ENCODE results near the gene ZCWPW2. TPM values are rescaled to one million over a fixed set of nuclear protein-coding genes. Genes with fewer than 3 reads are reported as not detected.

Gene ZCWPW2
- 1 to 10 TPM; 2.1 to 2.7 (median 2.2) TPM for polyA plus RNA-seq (ENCODE audit: insufficient read length in 4 of 4)

GRCh38 chr3:28348629-28349468, at the start of gene ZCWPW2, which contains the start of gene AZI2:
Gene ZCWPW2, plus strand, starts transcription at chr3:28348721. Its CDS starts 64,348 bp downstream, at chr3:28413069.
Gene AZI2, minus strand, starts transcription at chr3:28348824. Its CDS starts 8,207 bp downstream, at chr3:28340617.
- peak; percentile 94 to 96 (median 94) for DNase-seq (ENCODE audit: low read depth in 4 of 4, low spot score in 3 of 4)

DNA sequence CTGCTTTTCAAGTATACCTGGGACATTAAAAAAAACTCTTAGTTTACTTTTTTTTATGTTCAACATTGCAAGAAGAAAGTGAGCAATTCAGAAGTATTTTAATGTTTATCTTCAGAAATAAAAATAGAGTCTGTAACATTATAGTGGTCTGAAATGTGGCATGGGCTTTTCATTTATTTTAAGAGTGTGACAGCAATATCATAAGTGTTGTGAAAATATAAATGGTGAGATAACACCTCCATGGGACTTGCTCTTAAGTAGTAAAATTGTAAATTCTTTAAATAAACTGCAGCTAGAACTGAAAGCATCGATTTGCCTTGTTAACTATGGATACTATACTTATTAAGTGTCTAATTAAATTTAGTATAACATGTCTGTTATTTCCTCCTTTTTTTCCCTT, 48.8 kb upstream of the ZCWPW2 start:
- DNase-seq (ENCODE audit: low read depth in 4 of 4, low spot score in 3 of 4) = no peak

DNA sequence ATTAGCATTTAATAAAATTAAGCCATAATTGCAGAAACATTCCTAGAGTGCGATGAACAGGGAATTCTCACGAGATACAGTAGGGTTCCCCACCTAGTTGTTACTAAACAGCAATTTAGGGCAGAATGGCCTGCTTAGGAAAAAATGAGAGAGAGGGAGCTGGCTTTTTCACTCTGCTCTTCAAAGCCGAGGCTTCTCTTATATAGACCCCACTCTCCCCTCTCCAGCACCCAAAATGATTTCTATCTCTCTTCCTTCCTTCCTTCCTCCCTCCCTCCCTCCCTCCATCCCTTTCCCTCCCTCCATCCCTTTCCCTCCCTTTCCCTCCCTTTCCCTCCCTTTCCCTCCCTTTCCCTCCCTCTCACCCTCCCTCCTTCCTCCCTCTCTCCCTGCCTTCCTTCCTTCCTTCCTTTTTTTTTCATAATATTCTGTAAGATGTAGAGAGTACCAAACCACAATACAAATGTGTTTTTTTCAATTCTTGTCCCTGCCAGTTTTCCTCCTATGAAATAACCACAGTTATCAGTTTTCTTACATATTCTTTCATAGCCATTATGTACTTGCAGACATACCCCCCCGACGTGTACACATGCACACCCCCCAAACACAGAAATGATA, 48.1 kb upstream of the ZCWPW2 start:
- no peak for DNase-seq (ENCODE audit: low read depth in 4 of 4, low spot score in 3 of 4)

DNA sequence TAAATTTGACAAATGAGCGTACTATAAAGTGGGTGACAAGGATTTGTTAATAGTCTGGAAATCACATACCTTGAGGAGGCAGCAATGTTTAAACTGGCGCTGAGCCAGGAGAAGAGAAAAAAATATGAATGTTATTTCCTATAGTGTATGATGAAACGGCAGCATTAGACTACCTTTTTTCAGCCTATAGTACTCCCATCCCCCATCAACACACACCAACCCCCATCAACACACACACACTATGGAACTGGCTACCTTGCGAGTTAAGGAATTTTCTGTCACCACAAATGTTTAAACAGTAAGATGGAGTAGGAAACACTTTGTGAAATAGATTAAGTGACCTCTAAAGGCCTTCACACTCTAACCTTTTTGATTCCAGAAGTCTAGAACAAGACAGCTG, 46.8 kb upstream of the ZCWPW2 start:
- no peak for DNase-seq (ENCODE audit: low read depth in 4 of 4, low spot score in 3 of 4)

DNA sequence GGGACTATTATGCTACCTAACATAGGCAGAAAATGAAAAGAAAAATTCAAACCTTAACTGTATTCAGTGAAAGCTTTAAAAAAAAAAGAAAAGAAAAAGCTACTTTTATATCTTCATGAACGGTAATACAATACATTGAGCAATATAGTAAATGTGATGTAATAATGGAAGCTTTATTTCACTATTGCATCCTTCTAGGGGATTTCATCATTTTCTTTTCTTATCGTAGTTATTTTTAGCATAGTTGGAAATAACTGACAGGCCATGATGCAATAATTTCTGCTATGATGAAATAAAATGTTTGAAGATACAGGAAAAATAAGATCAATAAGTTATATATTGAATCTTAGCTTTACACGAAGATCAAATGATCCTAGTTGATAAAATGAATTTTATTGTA, 40.3 kb upstream of the ZCWPW2 start:
- DNase-seq (ENCODE audit: low read depth in 4 of 4, low spot score in 3 of 4) = no peak

- DNase-seq (ENCODE audit: low read depth in 4 of 4, low spot score in 3 of 4) = no peak
These were observed 32.8 kb upstream of the ZCWPW2 start for GRCh38 chr3:28315711-28316110.

- no peak for DNase-seq (ENCODE audit: low read depth in 4 of 4, low spot score in 3 of 4)
These were observed 32.3 kb upstream of the ZCWPW2 start for GRCh38 chr3:28316226-28316625.

GRCh38 chr3:28317438-28318022, 31.0 kb upstream of the ZCWPW2 start:
- DNase-seq (ENCODE audit: low read depth in 4 of 4, low spot score in 3 of 4) = no peak

DNA sequence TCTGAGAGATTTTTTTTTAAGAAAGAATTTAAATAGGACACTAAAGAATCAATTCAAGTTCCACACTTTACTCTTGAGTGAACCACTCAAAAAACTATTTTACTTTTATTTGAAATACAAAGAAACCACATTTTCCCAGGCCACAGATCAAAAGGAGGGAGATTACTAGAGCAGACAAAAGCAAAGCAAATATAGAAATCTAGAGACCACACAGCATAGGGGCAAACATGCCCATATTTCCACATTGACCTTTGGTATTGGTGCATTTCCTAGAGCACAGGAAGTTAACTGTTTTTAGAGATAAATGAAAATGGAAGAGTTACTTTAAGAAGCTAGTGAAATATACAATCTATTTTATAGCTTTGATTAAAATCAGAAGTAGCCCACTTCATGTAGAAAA, 27.5 kb upstream of the ZCWPW2 start:
- no peak for DNase-seq (ENCODE audit: low read depth in 4 of 4, low spot score in 3 of 4)

GRCh38 chr3:28322464-28322863, 26.1 kb upstream of the ZCWPW2 start:
- DNase-seq (ENCODE audit: low read depth in 4 of 4, low spot score in 3 of 4) = no peak

DNA sequence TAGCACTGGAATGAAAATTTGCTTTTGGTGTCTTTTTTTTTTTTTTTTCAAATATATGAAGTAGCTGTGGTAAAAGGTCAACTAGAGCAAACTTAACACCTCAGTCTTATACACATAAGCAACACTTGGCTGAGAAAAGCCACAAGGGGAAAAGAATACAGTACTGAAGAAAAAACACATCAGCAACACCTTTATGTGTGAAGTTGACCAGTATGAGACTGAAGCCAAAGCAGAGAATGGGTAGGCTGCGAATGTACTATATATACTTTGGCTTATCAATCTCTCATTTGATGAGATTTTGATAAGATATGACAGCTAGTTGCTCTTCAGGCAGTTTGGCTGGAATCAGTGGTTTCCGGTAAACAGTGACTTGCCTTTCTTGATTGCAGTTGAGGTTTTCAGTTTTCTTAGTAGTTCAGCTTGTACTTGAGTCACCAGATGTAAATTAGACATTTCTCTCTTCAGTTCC, 22.0 kb upstream of the ZCWPW2 start:
- no peak for DNase-seq (ENCODE audit: low read depth in 4 of 4, low spot score in 3 of 4)

GRCh38 chr3:28328188-28329151, 20.1 kb upstream of the ZCWPW2 start:
- DNase-seq (ENCODE audit: low read depth in 4 of 4, low spot score in 3 of 4) = no peak

DNA sequence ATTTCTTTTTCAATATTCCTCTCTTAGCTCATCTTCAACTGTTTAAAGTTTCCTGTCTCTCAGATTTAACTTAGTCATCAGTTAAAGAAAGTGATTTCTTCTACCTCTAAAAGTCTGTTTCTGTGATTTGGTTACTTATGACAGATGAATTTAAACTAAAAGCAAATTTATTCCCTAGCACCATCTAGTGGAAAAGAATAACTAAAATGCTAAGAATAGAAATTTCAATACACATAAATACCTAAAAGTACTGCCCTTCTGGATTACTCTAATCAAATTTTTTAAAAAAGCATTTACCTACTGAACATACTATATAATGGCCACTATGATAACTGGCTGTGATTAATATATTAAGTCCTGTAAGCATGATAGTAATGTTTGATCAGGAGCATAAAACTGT, 14.0 kb upstream of the ZCWPW2 start:
- DNase-seq (ENCODE audit: low read depth in 4 of 4, low spot score in 3 of 4) = no peak

GRCh38 chr3:28335246-28335645, 13.3 kb upstream of the ZCWPW2 start:
- DNase-seq (ENCODE audit: low read depth in 4 of 4, low spot score in 3 of 4) = no peak

- DNase-seq (ENCODE audit: low read depth in 4 of 4, low spot score in 3 of 4) = no peak
These were observed 11.3 kb upstream of the ZCWPW2 start for GRCh38 chr3:28337230-28337629.

GRCh38 chr3:28343144-28343543, 5.4 kb upstream of the ZCWPW2 start:
- DNase-seq (ENCODE audit: low read depth in 4 of 4, low spot score in 3 of 4) = no peak

- DNase-seq (ENCODE audit: low read depth in 4 of 4, low spot score in 3 of 4) = no peak
These were observed 2.8 kb upstream of the ZCWPW2 start for GRCh38 chr3:28345690-28346089.

GRCh38 chr3:28347374-28348264, 902 bp upstream of the ZCWPW2 start:
- no peak for DNase-seq (ENCODE audit: low read depth in 4 of 4, low spot score in 3 of 4)

GRCh38 chr3:28348265-28348628, 274 bp upstream of the ZCWPW2 start:
- DNase-seq (ENCODE audit: low read depth in 4 of 4, low spot score in 3 of 4) = no peak

Data from right renal pelvis (tissue), 4 donors.